22Rv1 (cell line): ENCODE results near the gene FAM240B.

Experiments
- H3K27ac ChIP-seq: fragments of 450-650 bp; 2 replicates; pipeline ENCODE4 v1.5.1; 2017
- ZFX ChIP-seq: fragments of 450-650 bp; IDR thresholded peaks from 2 replicates; pipeline ENCODE4 v1.6.1; 2017; ENCODE audit warnings: antibody characterized with exemption, borderline replicate concordance
- TF ChIP-seq, protein P1 (sequence below): fragments of 450-650 bp; IDR thresholded peaks from 2 replicates; pipeline ENCODE4 v1.5.1; 2017; ENCODE audit warnings: mild to moderate bottlenecking

The FAM240B gene

DNA sequence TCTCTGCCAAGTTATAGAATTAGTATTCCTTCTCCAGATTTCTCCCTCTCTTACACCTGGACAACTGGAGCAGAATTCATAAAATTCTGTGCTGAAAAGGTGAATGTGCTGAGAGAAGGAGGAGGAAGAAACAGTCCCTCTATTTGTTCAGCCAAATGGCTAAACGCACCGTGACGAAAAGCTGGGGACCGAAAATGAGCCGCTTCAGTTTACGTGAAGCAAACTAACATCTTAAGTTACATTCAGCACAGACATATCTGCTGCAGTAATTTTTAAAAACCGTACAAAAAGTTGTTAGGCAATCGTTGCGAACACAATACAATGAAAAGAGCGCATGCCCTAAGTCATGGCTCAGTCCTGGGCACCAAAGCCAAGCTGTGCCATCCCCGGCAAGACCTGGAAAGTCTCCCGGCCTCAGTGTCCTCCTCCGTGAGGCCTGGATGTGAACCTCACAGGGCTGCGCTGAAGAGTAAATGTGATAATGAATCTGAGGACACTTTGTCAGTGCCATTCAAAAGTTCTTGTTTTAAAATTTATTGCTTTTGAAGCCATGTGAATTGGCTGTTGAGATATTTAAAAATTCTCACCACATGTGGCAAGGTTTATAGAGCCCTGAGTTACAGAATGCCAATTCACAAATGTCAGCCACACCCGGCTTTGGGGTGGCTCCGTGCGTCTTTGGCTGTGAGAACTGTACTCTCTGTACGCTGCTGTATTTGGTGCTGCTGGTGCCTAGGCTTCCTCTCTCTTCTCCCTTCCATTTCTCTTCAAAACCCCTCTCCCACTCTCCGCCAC, 46.3 kb downstream of the FAM240B start:
- TF ChIP-seq ZFX, result no peak
- TF ChIP-seq, protein P1, sequence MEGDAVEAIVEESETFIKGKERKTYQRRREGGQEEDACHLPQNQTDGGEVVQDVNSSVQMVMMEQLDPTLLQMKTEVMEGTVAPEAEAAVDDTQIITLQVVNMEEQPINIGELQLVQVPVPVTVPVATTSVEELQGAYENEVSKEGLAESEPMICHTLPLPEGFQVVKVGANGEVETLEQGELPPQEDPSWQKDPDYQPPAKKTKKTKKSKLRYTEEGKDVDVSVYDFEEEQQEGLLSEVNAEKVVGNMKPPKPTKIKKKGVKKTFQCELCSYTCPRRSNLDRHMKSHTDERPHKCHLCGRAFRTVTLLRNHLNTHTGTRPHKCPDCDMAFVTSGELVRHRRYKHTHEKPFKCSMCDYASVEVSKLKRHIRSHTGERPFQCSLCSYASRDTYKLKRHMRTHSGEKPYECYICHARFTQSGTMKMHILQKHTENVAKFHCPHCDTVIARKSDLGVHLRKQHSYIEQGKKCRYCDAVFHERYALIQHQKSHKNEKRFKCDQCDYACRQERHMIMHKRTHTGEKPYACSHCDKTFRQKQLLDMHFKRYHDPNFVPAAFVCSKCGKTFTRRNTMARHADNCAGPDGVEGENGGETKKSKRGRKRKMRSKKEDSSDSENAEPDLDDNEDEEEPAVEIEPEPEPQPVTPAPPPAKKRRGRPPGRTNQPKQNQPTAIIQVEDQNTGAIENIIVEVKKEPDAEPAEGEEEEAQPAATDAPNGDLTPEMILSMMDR, result no peak
- no peak overlapping the region for H3K27ac ChIP-seq

DNA sequence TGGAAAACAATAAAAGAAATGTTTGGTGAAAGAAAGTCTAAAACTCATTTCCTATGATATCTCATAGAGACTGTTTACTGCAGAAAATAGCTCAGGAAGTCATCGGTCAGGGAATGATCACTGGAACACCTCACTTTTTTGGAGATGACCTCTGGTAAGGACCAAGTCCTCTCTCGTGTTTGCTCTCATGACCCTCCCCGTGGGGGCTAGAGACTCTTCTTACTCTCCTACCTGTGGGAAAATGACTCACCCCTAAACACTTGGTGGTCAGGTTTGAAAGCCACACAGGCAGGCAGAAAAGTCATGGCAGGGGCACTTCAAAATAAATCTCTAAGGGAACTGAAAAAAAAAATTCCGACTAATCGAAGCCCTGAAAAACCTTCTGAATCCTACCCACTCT, 48.2 kb downstream of the FAM240B start:
- TF ChIP-seq, protein P1, result no peak
- TF ChIP-seq ZFX, result no peak
- H3K27ac ChIP-seq, result no peak overlapping the region

DNA sequence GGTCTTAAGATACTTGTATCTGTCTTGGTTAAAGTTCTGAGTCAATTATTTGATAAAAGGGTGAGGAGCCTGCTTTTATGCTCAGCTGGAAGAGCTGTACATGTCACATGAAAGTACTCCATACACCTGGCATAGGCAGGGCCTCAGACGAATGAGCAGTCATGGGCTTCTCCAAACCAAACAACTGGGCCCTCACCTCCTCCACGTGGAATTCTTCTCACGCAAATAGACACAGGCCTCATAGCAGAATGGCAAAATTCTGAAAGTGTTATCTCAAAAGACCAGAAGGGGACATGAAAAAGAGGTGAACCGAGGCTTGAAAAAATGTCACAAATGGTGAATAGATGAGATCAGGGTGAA, 48.6 kb downstream of the FAM240B start:
- H3K27ac ChIP-seq, result no peak overlapping the region
- TF ChIP-seq ZFX, result no peak
- TF ChIP-seq, protein P1, result no peak

- TF ChIP-seq, protein P1, result no peak
- TF ChIP-seq ZFX, result no peak
- H3K27ac ChIP-seq, result no peak overlapping the region
These were observed 49.2 kb downstream of the FAM240B start for GRCh38 chr9:38670542-38671371.

DNA sequence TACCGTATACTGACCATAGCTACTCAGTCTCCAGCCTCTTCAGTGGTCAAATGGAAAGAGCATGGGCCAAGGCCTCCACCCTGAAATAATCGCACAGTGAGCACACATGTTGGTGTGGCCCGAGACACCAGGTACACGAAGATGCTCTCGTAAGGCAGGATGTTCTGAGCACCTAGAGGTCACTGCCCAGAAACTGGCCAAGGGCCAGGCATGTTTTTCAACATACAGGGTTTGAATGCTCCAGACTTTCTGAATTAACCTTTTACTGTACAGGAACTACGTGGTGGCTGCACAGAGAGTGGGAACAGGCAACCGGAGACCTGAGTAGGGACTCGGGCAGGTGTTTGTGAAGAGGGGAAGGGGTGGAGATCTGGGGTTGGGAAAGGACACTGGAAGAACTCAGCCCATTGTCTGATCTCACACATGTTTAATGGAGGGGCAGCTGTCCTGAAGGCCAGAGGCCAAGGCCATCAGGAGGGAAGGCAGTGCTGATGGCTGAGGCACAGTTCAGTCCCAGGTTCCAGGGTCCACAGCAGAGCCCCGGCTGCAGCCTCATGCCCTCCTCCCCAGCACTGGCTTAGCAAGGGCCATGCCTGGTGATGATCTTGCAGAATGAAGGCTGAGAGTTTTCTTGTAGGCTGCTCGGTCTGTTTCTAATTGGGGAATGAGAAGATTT, 51.0 kb downstream of the FAM240B start:
- H3K27ac ChIP-seq, result no peak overlapping the region
- TF ChIP-seq, protein P1, result no peak
- no peak for TF ChIP-seq ZFX

DNA sequence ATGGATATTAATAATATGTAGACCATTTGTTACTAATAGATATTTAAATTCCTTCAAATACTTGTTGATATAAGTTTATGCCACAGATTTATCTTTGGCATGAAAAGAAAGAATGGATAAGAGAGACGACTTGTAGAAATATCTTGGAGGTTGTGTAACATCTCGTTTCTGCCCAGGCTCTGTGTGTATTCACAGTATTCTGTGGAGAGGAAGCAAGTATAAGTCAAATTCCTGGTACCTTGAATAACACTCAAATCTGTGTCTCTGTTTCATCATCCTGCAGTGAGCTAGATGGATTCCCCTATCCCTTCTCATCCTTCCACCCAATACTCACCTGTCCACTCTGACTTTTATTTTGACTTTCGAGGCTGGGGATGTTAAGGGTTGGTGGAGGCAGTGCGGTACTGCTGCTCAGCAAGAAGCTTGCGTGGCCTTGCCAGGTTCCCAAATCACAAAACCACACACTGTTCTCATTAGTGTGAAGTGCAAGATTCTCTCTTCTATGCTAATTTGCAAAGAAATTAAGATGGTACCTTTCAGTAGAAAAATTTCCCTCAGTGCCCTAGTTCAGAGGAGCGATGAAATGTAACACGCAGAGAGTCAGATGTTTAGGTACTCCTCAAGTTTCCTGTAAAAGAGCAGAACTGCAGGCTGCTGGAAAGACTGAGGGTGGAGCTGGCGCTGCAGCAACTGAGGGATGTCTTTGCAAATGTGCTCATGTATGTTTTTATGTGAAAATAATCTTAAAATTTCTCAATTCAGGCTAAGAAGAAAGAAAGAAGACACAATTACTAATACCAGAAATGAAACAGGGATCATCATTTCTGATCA, 57.0 kb downstream of the FAM240B start:
- no peak overlapping the region for H3K27ac ChIP-seq
- TF ChIP-seq ZFX, result no peak
- TF ChIP-seq, protein P1, result no peak; the same call in 1 of the 2 replicates
